Prostate gland (tissue), 2 donors: ENCODE measurements around the gene NHLH1. TPM values are rescaled to one million over a fixed set of nuclear protein-coding genes. Genes with fewer than 3 reads are reported as not detected.
A peak's percentile ranks its signal among the peaks of the same experiment; 100 is the strongest.

Experiments
- DNase-seq: peaks from one replicate; pipeline ENCODE4 v3.0.0-alpha.2; 2019; ENCODE audit warnings: low spot score
- H3K27ac ChIP-seq, 2 donors: fragments of 200-600 bp; sonication (generic); 2 replicates each; pipeline ENCODE4 v1.5.1; 2017 to 2019
- H3K27me3 ChIP-seq: fragments of 200-600 bp; sonication (generic); replicated peaks from 2 replicates; pipeline ENCODE4 v1.5.1; 2019; ENCODE audit not compliant: insufficient read depth
- H3K36me3 ChIP-seq, 2 donors: fragments of 200-600 bp; sonication (generic); 1 replicate in 1 of 2; 2 replicates in 1 of 2; pipeline versions ENCODE4 v1.5.1 to v1.8.1; 2017 to 2019
- H3K4me1 ChIP-seq: fragments of 200-600 bp; sonication (generic); replicated peaks from 2 replicates; pipeline ENCODE4 v1.5.1; 2019
- H3K4me3 ChIP-seq, 2 donors: fragments of 200-600 bp; sonication (generic); 2 replicates each; pipeline ENCODE4 v1.5.1; 2017 to 2019
- H3K9me3 ChIP-seq: fragments of 200-600 bp; sonication (generic); 2 replicates; pipeline ENCODE4 v1.5.1; 2017
- POLR2A ChIP-seq: fragments of 450-650 bp; IDR thresholded peaks from one replicate; pipeline ENCODE4 v1.6.1; 2016; ENCODE audit warnings: antibody characterized with exemption, mild to moderate bottlenecking
- POLR2AphosphoS5 ChIP-seq: sonication (generic); formaldehyde crosslinking; IDR thresholded peaks from one replicate; pipeline ENCODE4 v1.6.1; 2017; ENCODE audit warnings: antibody characterized with exemption
- WGBS: methylation state at CpG from one replicate; pipeline ENCODE4 v1.1.5; 2018; 5-methylcytosine and 5-hydroxymethylcytosine counted together
- intact Hi-C: fragments of 100-400 bp; cut with DNase I; formaldehyde crosslinking; loops from one replicate; pipeline ENCODE4 v1.14.2; 2022
- total RNA-seq, 2 donors: library from RNA; depleted of rRNA; stranded (reverse); fragments of >200 nt; gene quantifications; one replicate each; pipeline ENCODE4 v1.1.0, GENCODE V29; 2016
- TF ChIP-seq, protein P1 (sequence below), 4 experiments: fragments of 200-600 bp in 2 of 4; fragments of 450-650 bp in 2 of 4; sonication (generic) in 2 of 4; IDR thresholded peaks; 1 replicate in 3 of 4; 2 replicates in 1 of 4; pipeline ENCODE4 v1.5.1; 2016 to 2019; ENCODE audit warnings: antibody characterized with exemption in 4 of 4, mild to moderate bottlenecking in 2 of 4, moderate library complexity in 2 of 4

The NHLH1 gene
- total RNA-seq, 2 donors from 2014 or later: not detected

DNA sequence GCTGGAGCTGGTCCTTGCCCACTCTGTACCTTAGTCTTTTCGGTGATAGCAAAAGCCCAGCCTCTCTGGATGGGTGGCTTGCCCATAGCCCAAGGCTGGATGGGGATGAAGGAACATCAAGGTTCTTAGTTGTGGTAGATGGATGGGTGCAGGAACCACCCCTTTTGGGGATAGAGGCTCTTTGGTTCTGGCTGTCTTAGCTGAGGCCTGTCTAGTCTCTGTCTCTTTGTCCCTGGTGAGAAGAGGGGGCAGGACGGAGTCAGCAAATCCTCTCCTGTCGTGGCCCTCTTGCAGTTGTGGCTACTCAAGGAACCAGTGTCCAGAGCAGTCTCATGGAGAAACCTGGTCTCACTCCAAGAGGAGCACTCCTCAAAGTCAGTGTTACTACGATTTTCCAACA, 42.0 kb downstream of the NHLH1 start:
- Histone ChIP-seq H3K9me3 (no peaks in the 10 kb centered on the region), H3K27me3 (no peaks in the 10 kb centered on the region), H3K36me3 (no peaks in the 10 kb centered on the region), H3K4me3 (no peak overlapping the region), H3K4me1 (no peaks in the 10 kb centered on the region), H3K27ac (no peak overlapping the region)
- WGBS: 89% methylated on average over 4 of the region's 4 CpGs
- intact Hi-C loops: no loop called here
- no peak for DNase-seq
- no peak for TF ChIP-seq POLR2A
- TF ChIP-seq POLR2AphosphoS5: no peak
- TF ChIP-seq, protein P1, sequence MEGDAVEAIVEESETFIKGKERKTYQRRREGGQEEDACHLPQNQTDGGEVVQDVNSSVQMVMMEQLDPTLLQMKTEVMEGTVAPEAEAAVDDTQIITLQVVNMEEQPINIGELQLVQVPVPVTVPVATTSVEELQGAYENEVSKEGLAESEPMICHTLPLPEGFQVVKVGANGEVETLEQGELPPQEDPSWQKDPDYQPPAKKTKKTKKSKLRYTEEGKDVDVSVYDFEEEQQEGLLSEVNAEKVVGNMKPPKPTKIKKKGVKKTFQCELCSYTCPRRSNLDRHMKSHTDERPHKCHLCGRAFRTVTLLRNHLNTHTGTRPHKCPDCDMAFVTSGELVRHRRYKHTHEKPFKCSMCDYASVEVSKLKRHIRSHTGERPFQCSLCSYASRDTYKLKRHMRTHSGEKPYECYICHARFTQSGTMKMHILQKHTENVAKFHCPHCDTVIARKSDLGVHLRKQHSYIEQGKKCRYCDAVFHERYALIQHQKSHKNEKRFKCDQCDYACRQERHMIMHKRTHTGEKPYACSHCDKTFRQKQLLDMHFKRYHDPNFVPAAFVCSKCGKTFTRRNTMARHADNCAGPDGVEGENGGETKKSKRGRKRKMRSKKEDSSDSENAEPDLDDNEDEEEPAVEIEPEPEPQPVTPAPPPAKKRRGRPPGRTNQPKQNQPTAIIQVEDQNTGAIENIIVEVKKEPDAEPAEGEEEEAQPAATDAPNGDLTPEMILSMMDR (IDR thresholded peaks at IDR 0.05): no peak

DNA sequence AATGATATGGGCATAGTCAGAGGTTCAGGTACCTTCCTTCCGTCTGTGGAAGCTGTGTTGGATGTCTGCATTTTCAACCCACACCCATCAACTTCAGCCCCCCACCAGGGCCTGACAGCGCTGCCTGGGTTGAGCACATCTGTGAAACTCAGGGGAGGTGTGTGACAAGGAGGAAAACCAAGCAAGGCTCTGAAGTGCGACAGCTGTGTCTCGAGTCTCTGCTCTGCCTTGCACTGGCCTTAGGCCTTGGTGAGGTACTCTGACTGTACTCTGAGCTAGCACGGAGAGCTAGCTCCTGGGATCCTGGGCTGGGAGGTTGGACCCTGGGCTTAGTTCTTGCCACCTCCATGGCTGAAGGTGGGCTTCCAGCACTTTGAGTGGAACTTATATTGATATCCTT, 42.6 kb downstream of the NHLH1 start:
- Histone ChIP-seq H3K9me3 (no peaks in the 10 kb centered on the region), H3K36me3 (no peaks in the 10 kb centered on the region), H3K27ac (peak overlapping the region; percentile 54 to 60), H3K4me3 (no peak overlapping the region), H3K27me3 (no peaks in the 10 kb centered on the region), H3K4me1 (no peaks in the 10 kb centered on the region)
- DNase-seq: no peak
- 78% methylated on average over 5 of the region's 5 CpGs for WGBS
- intact Hi-C loops: no loop called here
- TF ChIP-seq POLR2A: no peak
- TF ChIP-seq, protein P1 (IDR thresholded peaks at IDR 0.05): no peak
- TF ChIP-seq POLR2AphosphoS5: no peak

DNA sequence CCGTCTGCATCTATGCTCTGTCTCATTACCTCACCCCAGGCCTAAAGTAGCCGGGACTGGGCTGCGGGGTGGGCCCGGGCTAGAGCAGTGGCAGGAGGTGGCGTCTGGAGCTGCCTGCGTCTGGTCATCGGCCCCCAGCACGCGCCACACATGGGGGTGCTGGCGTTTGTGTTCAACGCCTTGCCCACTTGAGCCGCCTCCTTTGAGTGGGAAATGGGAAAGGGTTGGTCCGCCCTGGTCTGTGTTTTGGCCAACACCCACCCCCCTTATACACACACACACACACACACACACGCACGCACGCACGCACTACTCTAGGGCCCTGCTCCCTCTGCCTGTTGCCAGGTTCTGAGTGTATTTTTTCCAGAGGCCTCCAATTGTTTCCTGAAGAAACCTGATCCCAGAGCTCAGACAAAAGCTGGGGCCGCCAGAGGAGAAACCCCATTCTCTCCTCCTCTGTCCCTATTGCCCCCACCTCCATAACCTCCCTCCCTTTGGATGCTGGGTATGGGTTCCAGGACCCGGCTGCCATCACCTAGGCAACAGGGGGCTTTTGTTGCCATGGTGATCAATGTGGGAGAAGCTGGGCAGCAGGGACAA, 43.6 kb downstream of the NHLH1 start:
- Histone ChIP-seq H3K9me3 (no peaks in the 10 kb centered on the region), H3K36me3 (no peaks in the 10 kb centered on the region), H3K27me3 (no peaks in the 10 kb centered on the region), H3K27ac (peak overlapping the region; percentile 54 to 60), H3K4me3 (no peak overlapping the region), H3K4me1 (no peaks in the 10 kb centered on the region)
- no peak for DNase-seq
- TF ChIP-seq POLR2AphosphoS5: no peak
- no peak for TF ChIP-seq POLR2A
- TF ChIP-seq, protein P1 (IDR thresholded peaks at IDR 0.05): no peak
- 30% methylated on average over 18 of the region's 19 CpGs for WGBS
- intact Hi-C loops: no loop called here

DNA sequence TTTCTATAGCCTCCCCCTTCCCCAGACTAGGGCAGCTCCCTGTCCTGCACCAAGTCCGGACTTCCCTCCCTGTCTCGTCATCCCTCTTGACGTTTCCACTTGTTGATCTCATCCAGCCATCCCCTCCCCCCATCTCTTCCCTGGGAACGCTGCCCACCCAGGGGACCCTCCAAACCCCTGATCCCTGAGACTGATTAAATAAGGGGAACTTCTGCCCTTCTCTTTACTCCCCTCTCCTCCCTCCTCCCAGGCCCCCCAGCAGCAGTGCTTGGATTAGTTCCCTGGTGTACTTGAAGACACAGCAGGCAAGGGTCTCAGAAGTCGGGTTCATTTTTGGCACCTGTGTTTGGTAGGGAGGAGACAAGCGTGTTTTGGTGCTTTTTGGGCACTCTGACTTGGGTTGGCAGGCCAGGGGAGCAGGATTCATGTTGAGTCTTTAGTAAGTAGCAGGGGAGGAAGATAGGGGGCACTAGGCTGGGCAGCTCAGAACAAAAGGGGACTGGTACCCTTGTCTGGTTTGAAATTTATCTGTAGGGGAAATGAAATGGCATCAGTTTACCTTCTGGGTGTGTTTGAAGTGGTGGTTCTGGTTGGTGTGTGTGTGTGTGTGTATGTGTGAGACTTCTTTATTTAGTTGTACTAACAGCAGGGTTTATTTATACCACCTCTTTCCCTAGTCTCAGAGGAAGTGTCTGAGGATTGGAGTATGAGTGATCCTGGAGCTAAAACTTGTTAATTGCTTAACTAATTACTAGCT, 44.6 kb downstream of the NHLH1 start:
- no peak for DNase-seq
- TF ChIP-seq POLR2AphosphoS5 (no peak), POLR2A (no peak)
- TF ChIP-seq, protein P1 (IDR thresholded peaks at IDR 0.05): no peak
- Histone ChIP-seq H3K36me3 (no peaks in the 10 kb centered on the region), H3K4me3 (no peak overlapping the region), H3K9me3 (no peaks in the 10 kb centered on the region), H3K27ac (peak overlapping the region in 1 of 2 donors; percentile 60), H3K4me1 (no peaks in the 10 kb centered on the region), H3K27me3 (no peaks in the 10 kb centered on the region)
- WGBS: 44% methylated on average over 6 of the region's 6 CpGs
- intact Hi-C loops: no loop called here

GRCh38 chr1:160412028-160412362, 45.1 kb downstream of the NHLH1 start:
- no peak for TF ChIP-seq POLR2AphosphoS5
- TF ChIP-seq, protein P1 (IDR thresholded peaks at IDR 0.05): no peak
- TF ChIP-seq POLR2A: no peak

More at GRCh38 chr1:160412028-160412362, 45.1 kb downstream of the NHLH1 start:
- WGBS: 69% methylated on average over 3 of the region's 3 CpGs
- no peak for DNase-seq
- intact Hi-C loops: no loop called here
- no peak overlapping the region for H3K4me3 ChIP-seq
- H3K9me3 ChIP-seq: no peaks in the 10 kb centered on the region
- no peaks in the 10 kb centered on the region for H3K4me1 ChIP-seq
- no peak overlapping the region for H3K27ac ChIP-seq
- no peaks in the 10 kb centered on the region for H3K27me3 ChIP-seq
- no peaks in the 10 kb centered on the region for H3K36me3 ChIP-seq
